Measurements from ENCODE around the gene C1RL. TPM values are rescaled to one million over a fixed set of nuclear protein-coding genes. Genes with fewer than 3 reads are reported as not detected.

C1RL gene
- total RNA-seq, 2 experiments from 2014 or later = 8.6 to 10.1 TPM

DNA sequence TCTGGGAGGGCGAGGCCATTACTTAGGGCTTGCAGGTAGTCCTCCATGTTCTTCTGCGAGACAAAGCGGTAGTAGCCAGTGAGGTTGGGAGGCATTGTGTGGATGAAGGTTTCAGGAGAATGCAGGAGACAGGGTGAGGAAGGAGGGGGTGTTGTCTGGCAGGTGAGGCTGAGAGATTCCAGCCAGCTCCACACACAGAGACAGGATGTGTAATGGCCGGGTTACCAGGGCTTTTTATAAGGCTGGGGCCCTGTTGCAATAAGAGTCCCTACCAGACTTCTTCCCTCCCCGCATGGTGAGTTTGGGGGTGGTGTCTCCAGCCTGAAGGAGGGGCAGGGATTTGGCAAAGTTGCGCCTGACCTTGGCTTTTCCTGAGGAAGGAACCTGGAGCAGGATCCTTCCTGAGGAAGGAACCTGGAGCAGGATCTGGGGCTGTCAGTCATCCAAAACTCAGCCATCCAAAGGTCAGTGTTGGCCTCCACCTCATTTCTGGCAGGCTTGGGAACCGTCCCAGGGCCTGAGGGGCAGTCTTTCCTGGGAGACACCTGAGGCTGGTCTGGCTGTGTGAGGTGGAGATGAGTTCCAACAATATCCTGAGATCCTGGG, 19.8 kb upstream of the C1RL start, which contains the start of gene RBP5:
Gene RBP5 (minus strand): TSS at position 209 of the 606 bp plus-strand sequence. CDS start 114 bp downstream, at position 95.
- no peak within 1 kb of the TSS for H3K27ac Mint-ChIP-seq
- H3K36me3 Mint-ChIP-seq = peaks cover 4% of the 10 kb centered on the region
- peak within 1 kb of the TSS; percentile 89 for H3K4me3 Mint-ChIP-seq
- no peaks in the 10 kb centered on the region for H3K9me3 Mint-ChIP-seq
- DNase-seq = no peak
- no peaks in the 10 kb centered on the region for H3K27me3 Mint-ChIP-seq
- H3K4me1 Mint-ChIP-seq = peaks cover 20% of the 10 kb centered on the region

DNA sequence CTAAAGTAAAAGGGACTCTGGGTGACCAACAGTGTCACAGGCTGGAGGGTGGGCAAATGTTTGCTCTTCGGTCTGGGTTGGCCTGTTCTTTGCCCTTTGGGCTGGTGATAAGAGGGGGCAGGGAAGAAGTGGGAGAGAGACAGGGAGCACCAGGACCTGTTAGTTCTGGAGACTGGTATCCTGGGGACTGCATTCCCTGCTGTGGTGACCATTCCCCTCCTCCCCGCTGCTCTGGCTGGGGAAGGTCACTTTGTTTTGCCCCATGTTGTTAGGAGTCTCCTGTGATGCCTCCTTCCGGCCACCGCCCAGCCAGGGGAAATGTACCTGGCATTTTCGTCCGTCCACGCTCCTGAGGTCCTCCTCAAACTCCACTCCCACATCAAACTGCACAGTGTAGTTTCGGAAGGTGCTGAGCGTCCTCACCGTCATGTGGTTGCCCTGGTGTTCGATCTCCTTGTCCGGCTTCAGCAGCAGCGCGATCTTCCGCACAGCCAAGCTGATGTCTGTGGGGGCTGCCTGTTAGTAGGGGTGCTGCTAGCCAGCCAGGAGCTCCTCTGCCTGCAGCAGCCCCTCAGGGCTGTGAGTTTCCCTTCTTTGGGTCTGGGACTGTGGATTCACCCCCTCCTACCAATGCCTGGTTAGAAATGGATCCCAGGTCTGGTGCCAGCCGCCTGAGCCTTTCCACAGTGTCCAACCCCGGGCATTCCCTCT, 19.1 kb upstream of the C1RL start:
- Mint-ChIP-seq H3K4me3 (no peak overlapping the region), H3K4me1 (peaks cover 20% of the 10 kb centered on the region), H3K9me3 (no peaks in the 10 kb centered on the region), H3K27ac (no peak overlapping the region), H3K27me3 (no peaks in the 10 kb centered on the region), H3K36me3 (peaks cover 4% of the 10 kb centered on the region)
- DNase-seq = no peak

DNA sequence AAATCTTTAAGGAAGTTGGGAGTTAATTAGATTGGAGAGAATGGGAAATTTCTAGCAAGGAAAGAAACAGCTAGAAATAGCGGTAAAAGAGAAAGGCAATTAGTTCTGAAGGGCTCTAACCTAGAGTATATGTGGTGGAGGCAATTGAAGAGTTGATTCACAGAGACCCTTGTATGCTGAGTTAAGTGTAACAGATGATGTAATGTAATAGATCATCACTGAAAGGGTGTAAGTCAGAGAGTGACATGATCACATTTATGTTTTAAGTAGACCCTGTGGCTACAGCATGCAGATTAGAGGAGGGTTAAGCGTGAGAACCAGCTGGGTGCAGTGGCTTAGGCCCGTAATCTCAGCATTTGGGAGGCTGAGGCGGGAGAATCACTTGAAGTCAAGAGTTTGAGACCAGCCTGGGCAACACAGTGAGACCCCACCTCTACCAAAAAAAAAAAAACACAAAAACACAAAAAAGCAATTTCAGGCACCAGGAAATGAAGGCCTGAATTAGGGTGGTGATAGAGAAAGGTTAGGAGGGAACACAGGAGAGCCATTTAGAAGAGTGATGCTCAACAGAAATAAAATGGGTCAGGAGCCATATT, 16.7 kb upstream of the C1RL start:
- H3K4me1 Mint-ChIP-seq = peaks cover 6% of the 10 kb centered on the region
- DNase-seq = no peak
- H3K36me3 Mint-ChIP-seq = peaks cover 1% of the 10 kb centered on the region
- H3K27ac Mint-ChIP-seq = no peak overlapping the region
- H3K4me3 Mint-ChIP-seq = no peak overlapping the region
- no peaks in the 10 kb centered on the region for H3K27me3 Mint-ChIP-seq
- H3K9me3 Mint-ChIP-seq = no peaks in the 10 kb centered on the region

DNA sequence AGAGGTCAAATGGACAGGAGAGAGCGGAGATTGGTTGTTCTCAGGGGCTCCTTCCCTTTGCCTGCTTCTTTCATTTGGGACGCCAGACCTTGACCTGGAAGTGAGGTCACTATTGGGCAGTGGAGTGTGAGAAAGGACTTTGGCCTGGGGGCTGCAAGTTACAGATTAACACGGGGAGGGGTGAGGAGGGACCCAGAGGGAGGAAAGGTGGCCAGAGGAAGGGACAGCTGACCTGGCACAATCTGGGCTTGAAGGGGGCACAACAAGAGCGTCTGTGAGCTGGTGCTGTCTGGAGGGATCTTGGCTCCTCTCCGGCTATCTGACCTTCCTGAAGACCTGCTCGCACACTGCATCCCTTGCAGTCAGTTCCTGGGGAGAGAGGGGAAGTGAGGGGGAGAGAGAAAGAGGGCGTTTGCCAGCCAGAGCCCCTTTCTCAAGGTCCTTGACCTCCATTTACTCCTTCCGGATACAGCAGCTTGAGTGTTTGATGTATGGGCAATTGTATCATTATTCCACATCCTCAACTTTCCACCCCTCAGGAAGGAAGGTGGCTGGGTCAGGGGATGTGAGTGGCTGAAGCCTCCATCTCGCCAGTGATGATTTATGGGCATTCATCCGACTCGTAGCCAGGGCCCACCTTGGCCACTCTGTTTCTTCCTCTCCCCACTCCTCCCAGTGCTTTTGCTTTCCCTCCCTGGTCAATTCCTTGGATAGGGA, 14.9 kb upstream of the C1RL start:
- H3K4me1 Mint-ChIP-seq = peaks cover 2% of the 10 kb centered on the region
- H3K36me3 Mint-ChIP-seq = peaks cover 1% of the 10 kb centered on the region
- H3K4me3 Mint-ChIP-seq = no peak overlapping the region
- H3K27me3 Mint-ChIP-seq = no peaks in the 10 kb centered on the region
- H3K27ac Mint-ChIP-seq = no peak overlapping the region
- no peak for DNase-seq
- no peaks in the 10 kb centered on the region for H3K9me3 Mint-ChIP-seq

DNA sequence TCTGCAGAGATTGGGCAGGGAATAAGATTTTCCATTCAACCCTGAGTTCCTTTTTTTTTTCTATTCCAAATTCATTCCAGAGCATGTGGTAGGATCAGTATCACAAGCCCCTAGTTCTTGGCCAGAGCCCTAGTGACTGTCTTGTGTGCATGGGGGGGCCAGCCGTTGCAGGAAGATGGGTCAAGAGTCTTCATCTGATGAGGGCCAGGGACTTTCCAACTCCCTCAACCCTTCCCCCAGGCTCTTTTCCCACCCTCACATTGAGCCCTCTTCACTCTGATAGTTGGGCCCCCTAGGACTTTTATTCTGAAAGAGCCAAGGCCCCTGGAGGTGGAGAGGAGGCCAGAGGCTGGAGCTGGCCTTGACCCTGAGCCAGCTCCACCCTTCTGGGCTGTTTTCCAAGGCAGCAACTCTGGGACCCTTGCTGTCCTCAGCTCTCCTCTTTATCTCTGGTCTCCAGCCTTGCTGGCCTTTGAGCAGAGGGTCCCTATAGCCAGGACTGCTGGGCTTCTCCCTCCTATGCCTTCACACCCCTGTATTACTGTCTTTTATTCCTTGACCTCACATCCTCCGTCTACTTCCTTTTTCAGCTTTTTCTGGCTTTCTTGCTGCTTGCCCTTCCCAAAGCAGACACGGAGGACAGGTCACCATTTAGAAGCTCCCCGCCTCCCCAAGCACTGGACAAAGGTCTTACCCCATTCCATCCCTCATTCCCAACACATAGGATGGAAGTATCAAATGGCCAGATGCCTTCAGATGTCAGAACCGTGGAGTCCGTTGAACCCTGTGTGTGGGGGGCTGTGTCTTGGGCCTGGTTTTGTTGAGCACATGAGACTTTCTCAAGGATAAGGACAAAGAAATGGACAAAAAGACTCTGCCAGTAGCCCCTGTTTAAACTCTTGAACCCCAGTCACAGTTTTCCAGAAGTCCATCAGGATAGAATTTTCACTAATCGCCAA, 14.1 kb upstream of the C1RL start:
- Mint-ChIP-seq H3K27me3 (no peaks in the 10 kb centered on the region), H3K27ac (no peak overlapping the region), H3K4me1 (no peaks in the 10 kb centered on the region), H3K9me3 (no peaks in the 10 kb centered on the region), H3K4me3 (no peak overlapping the region), H3K36me3 (no peaks in the 10 kb centered on the region)
- no peak for DNase-seq

DNA sequence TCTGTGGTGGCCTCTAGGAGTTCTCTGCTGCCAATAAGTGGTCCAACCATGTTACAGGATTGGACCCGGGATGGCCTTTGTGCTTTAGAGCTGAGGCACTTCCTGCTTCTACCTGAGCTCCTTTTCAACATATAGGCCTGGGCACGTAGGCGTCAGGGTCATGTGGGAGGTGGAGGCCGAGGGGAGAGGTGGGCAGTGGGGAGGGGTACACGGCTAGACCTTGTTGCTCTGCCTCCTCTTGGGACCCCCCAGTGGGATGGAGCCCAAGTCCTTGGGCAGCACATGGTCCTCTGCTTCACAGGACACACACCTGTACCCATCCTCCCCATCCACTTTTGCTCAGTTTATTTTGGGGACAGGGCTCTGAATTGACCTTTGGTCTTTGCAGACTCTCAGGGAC, 12.3 kb upstream of the C1RL start:
- Mint-ChIP-seq H3K9me3 (no peaks in the 10 kb centered on the region), H3K4me3 (no peak overlapping the region), H3K4me1 (no peaks in the 10 kb centered on the region), H3K27me3 (no peaks in the 10 kb centered on the region), H3K27ac (no peak overlapping the region), H3K36me3 (no peaks in the 10 kb centered on the region)
- DNase-seq = no peak

DNA sequence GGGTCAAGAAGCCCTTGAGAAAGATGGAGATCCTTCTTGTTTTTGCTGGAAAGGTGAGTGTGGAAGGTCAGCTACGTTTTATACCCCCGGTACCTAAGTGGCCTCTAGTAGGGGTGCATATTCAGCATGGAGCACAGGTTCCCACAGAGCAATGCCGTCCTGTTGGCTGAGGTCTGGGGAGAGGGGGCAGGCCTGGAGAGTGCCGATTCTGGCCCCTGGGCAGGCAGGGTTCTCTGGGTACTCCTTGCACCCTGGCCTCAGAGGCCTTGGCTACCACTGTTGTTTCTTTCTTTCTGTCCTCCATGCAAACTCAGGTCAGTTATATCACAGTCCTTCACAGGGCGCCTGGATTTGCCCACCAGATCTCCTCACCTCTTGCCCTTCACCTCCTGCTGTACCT, 11.2 kb upstream of the C1RL start:
- Mint-ChIP-seq H3K4me1 (no peaks in the 10 kb centered on the region), H3K4me3 (no peak overlapping the region), H3K27me3 (no peaks in the 10 kb centered on the region), H3K9me3 (no peaks in the 10 kb centered on the region), H3K36me3 (no peaks in the 10 kb centered on the region), H3K27ac (no peak overlapping the region)
- DNase-seq = no peak

DNA sequence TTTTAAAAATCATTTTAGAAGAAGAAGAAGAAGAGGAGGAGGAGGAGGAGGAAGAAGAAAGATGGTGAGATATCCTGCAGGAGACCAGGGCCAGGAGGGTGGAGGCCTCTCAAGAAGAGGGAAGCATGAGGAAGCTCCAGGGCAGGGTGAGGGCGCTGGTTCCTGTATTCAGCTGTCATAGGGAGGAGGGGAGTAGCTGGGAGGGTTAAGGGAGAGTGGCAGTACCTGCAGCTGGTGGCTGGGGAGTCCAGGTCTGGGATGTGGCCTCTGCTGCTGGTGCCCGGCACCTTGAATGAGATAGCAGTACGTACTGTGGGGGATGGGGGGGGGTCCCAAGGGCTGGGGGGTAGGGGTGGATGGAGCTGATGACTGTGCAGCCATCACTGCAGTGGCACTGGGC, 9.9 kb upstream of the C1RL start:
- Mint-ChIP-seq H3K36me3 (no peaks in the 10 kb centered on the region), H3K4me3 (no peak overlapping the region), H3K27me3 (no peaks in the 10 kb centered on the region), H3K4me1 (no peaks in the 10 kb centered on the region), H3K9me3 (no peaks in the 10 kb centered on the region), H3K27ac (no peak overlapping the region)
- no peak for DNase-seq

DNA sequence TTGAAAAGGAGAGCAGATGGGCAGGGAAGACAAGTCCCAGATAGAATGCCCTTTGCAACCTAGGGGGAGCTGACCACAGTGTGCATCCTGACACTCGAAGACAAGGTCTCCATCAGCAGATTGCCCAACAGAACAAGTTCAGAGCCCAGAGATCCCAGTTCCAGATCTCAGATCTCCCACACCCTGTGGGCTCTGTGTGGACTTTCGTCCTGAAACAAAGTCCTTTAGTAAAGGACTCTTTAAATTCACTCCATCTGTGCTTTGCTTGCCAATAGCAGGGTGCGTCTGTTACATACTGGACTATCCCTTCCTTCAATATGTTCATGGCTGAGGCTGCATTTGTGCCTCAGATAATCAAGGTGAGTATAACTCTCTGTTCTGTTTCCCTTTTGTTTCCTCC, 8.7 kb upstream of the C1RL start:
- Mint-ChIP-seq H3K9me3 (no peaks in the 10 kb centered on the region), H3K27ac (no peak overlapping the region), H3K4me1 (peaks cover 5% of the 10 kb centered on the region), H3K27me3 (no peaks in the 10 kb centered on the region), H3K36me3 (peaks cover 2% of the 10 kb centered on the region), H3K4me3 (no peak overlapping the region)
- no peak for DNase-seq

DNA sequence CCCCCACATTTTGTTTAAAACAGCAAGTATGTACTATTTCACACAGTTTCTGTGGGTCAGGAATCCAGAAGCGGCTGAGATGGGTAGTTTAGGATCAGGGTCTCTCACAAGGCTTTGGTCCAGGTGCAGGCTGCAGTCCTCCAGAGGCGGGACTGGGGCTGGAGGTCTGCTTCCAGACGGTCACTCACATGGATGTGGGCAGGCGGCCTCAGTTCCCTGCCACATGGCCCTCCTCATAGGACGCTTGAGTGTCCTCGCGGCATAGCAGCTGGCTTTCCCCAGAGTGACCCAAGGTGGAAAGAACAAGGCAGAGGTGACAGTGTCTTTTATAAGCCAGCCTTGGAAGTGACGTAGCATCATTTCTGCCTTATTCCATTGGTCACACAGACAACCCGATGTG, 7.9 kb upstream of the C1RL start:
- Mint-ChIP-seq H3K4me3 (no peak overlapping the region), H3K27ac (no peak overlapping the region)

DNA sequence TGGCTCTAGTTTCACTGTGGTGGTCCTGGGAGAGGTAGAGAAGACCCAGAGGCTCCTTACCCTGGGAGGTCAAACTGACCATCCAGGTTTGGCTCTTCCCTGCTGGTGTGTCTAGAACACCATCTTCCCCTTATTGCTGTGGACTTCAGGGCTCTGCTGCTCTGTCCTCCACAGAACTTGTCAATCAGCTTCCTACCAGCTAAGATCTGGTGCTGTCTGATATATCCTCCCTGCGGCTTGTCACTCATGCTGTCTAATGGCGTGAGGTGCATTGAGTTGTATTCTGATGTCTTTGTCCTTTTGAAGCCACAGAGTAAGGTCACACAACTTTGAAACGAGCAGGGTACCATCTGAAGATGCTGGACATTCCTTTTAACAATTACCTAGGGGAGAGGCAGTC, 7.2 kb upstream of the C1RL start:
- DNase-seq = no peak
- H3K4me1 Mint-ChIP-seq = peaks cover 5% of the 10 kb centered on the region
- no peaks in the 10 kb centered on the region for H3K9me3 Mint-ChIP-seq
- H3K4me3 Mint-ChIP-seq = no peak overlapping the region
- no peak overlapping the region for H3K27ac Mint-ChIP-seq
- peaks cover 2% of the 10 kb centered on the region for H3K36me3 Mint-ChIP-seq
- H3K27me3 Mint-ChIP-seq = no peaks in the 10 kb centered on the region

More for the DNA sequence above, 7.9 kb upstream of the C1RL start:
- Mint-ChIP-seq H3K4me1 (peaks cover 5% of the 10 kb centered on the region), H3K27me3 (no peaks in the 10 kb centered on the region), H3K36me3 (peaks cover 2% of the 10 kb centered on the region), H3K9me3 (no peaks in the 10 kb centered on the region)
- no peak for DNase-seq

DNA sequence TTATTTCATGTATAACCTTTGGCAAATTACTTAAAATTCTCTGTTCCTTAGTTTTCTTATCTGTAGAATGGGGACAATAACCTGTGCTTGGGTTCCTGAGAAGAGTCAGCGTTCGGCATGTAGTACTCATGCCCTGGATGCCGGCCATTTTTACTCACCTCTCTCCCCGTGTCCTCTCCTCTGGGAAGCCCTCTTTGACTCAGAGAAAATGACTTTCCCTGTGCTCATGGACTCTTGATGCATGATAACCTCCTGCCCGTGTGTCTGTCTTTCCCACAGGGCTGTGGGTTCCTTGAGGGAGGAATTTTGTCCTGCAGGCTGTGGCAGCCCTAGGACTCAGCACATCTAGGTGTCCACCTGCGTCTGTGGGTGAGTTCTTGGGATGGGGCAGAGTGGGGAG, 5.8 kb upstream of the C1RL start:
- Mint-ChIP-seq H3K27me3 (no peaks in the 10 kb centered on the region), H3K36me3 (peaks cover 2% of the 10 kb centered on the region), H3K4me3 (no peak overlapping the region), H3K9me3 (no peaks in the 10 kb centered on the region), H3K4me1 (peaks cover 8% of the 10 kb centered on the region), H3K27ac (no peak overlapping the region)
- DNase-seq = no peak

DNA sequence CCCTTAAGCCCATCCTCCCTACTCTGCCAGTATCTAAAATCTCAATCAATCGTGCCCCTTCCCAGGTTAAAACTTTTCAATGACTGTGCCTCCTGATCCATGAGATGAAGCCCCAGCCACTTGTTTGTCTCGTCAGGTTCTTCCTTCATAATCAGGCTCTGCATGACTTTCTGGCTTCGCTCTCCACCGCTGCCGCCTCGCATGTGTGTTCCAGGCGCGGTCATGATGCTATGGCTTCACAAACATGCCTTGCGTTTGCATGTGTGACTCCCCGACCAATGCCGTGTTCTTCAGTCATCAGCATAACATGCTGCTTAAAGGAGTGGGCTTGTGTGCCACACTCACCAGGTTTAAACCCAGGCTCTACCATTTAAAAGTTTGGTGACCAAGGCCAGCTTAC, 5.0 kb upstream of the C1RL start:
- DNase-seq = no peak
- Mint-ChIP-seq H3K27me3 (no peaks in the 10 kb centered on the region), H3K27ac (no peak overlapping the region), H3K4me3 (no peak overlapping the region), H3K36me3 (peaks cover 2% of the 10 kb centered on the region), H3K4me1 (peaks cover 14% of the 10 kb centered on the region), H3K9me3 (no peaks in the 10 kb centered on the region)

DNA sequence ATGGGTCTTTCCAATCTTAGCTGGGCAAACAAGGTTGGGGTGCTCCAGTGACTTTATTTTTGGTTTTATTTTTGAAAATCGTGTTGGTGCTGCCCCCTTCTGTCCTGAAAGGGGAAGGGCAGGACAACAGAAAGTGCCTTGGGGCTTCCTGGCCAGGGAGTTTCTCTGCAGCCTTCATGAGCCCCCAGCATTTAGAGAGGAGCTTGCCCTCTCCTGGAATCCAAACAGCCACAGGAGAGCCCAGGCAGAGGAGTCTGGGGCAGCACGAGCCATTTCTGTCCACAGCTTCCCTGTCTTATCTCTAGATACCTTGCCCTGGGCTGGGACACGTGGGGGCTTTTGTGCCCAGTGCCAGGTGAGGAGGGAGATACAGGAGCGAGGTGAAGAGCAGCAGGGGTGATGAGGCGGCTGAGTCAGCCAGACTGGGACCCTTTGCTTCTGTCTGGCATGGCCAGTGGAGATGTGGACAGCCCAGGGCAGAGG, 4.4 kb upstream of the C1RL start:
- H3K27ac Mint-ChIP-seq = no peak overlapping the region
- H3K4me3 Mint-ChIP-seq = no peak overlapping the region
- H3K4me1 Mint-ChIP-seq = peaks cover 14% of the 10 kb centered on the region
- H3K36me3 Mint-ChIP-seq = peaks cover 2% of the 10 kb centered on the region
- no peaks in the 10 kb centered on the region for H3K9me3 Mint-ChIP-seq
- peak; percentile 21 for DNase-seq
- H3K27me3 Mint-ChIP-seq = no peaks in the 10 kb centered on the region
